ENCODE measurements around the gene RBM11.

Gene RBM11

GRCh38 chr21:14239281-14239680 lies 23.3 kb downstream of the RBM11 start:
- H3K36me3 ChIP-seq: no peaks in the 10 kb centered on the region
- TF ChIP-seq Cebpa-rat (IDR thresholded peaks at IDR 0.05): no peak
- H3K9me3 ChIP-seq (replicated peaks in 1 of 11): no peaks in the 10 kb centered on the region
- H4K20me1 ChIP-seq: no peaks in the 10 kb centered on the region
- no peak overlapping the region for H3K4me3 ChIP-seq
- no peaks in the 10 kb centered on the region for H3K27me3 ChIP-seq
- H3K27ac ChIP-seq: no peak overlapping the region
- no peaks in the 10 kb centered on the region for H3K4me1 ChIP-seq
- H3K4me2 ChIP-seq: no peak overlapping the region
- no peak overlapping the region for H3K9ac ChIP-seq

DNA sequence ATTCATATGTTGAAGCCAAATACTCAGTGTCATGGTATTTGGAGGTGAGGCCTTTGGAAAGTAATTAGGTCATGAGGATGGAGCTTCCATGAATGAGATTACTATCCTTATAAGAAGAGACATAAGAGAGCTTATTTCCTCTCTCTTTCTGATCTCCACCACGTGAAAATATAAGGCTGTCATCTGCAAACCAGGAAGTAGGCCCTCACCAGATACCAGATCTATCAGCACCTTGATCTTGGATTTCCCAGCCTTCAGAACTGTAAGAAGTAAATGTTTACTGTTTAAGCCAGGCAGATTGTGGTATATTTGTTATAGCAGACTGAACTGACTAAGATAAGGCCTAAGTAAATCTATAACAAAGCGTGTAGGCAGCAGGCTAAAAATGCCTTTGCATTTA lies 25.3 kb downstream of the RBM11 start:
- no peak for TF ChIP-seq Cebpa-rat (IDR thresholded peaks at IDR 0.05)
- Histone ChIP-seq H4K20me1 (no peaks in the 10 kb centered on the region), H3K36me3 (no peaks in the 10 kb centered on the region), H3K4me2 (no peak overlapping the region), H3K27me3 (no peaks in the 10 kb centered on the region), H3K27ac (no peak overlapping the region), H3K4me1 (no peaks in the 10 kb centered on the region), H3K9ac (no peak overlapping the region), H3K4me3 (no peak overlapping the region), H3K9me3 (replicated peaks in 1 of 11) (no peaks in the 10 kb centered on the region)

GRCh38 chr21:14243461-14243860 lies 27.5 kb downstream of the RBM11 start:
- H3K4me3 ChIP-seq: no peak overlapping the region
- no peak for TF ChIP-seq Cebpa-rat (IDR thresholded peaks at IDR 0.05)
- no peaks in the 10 kb centered on the region for H3K36me3 ChIP-seq
- no peaks in the 10 kb centered on the region for H3K27me3 ChIP-seq
- H4K20me1 ChIP-seq: no peaks in the 10 kb centered on the region
- no peak overlapping the region for H3K27ac ChIP-seq
- no peak overlapping the region for H3K4me2 ChIP-seq
- H3K9ac ChIP-seq: no peak overlapping the region
- no peaks in the 10 kb centered on the region for H3K4me1 ChIP-seq
- no peaks in the 10 kb centered on the region; a peak in 1 of 22 replicates for H3K9me3 ChIP-seq (replicated peaks in 1 of 11)

DNA sequence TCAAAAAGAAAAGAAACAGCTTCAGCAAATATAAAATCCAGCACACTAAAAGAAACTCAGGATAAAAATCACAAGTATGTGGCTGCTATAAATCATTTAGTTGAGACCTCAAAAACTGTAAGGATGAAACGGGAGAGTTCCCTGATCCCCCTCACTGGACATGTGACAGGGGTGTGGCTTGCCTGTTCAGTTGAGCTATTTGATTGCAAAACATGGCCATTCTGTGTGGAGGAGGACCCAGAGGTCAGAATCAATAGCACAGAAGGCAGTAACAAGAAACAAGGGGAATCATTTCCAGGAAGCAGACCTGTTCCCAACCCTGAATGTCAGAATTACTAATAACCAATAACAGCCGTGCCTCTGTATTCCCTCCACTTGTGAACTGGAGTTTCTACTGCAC lies 27.9 kb downstream of the RBM11 start:
- no peaks in the 10 kb centered on the region for H4K20me1 ChIP-seq
- no peaks in the 10 kb centered on the region for H3K36me3 ChIP-seq
- no peak overlapping the region for H3K4me3 ChIP-seq
- no peak overlapping the region for H3K4me2 ChIP-seq
- H3K27ac ChIP-seq: no peak overlapping the region
- H3K4me1 ChIP-seq: no peaks in the 10 kb centered on the region
- TF ChIP-seq Cebpa-rat (IDR thresholded peaks at IDR 0.05): no peak
- H3K9me3 ChIP-seq (replicated peaks in 1 of 11): no peaks in the 10 kb centered on the region; a peak in 1 of 22 replicates
- H3K27me3 ChIP-seq: no peaks in the 10 kb centered on the region
- H3K9ac ChIP-seq: no peak overlapping the region

DNA sequence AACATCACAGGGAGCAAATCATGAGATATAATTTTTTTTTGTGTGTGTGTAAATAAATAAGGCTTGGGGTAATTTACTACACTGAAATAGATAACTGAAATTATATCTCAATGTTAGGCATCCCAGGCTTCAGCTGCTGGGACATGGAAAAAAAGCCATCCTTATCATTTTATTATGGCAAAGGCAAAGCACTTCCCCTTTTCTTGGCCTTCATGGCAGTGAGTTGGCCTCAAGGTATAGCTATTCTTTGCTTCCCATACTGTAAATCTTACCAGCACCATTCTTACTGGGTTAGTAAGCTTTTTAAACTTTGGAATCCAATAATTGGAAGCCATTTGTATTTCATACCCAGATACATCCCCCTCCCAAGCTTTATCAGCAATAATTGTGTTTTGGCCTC lies 29.0 kb downstream of the RBM11 start:
- Histone ChIP-seq H3K4me3 (no peak overlapping the region), H3K9ac (no peak overlapping the region), H3K27ac (no peak overlapping the region), H3K9me3 (replicated peaks in 1 of 11) (peaks cover 0 to 7% (median 6%) of the 10 kb centered on the region in 11 experiments; a peak in 5 of 22 replicates), H3K4me1 (no peaks in the 10 kb centered on the region), H3K4me2 (no peak overlapping the region), H3K36me3 (no peaks in the 10 kb centered on the region), H4K20me1 (no peaks in the 10 kb centered on the region), H3K27me3 (no peaks in the 10 kb centered on the region)
- TF ChIP-seq Cebpa-rat (IDR thresholded peaks at IDR 0.05): no peak

- Histone ChIP-seq H4K20me1 (no peaks in the 10 kb centered on the region), H3K27me3 (no peaks in the 10 kb centered on the region), H3K4me2 (no peak overlapping the region), H3K9ac (no peak overlapping the region), H3K27ac (no peak overlapping the region), H3K4me3 (no peak overlapping the region), H3K36me3 (no peaks in the 10 kb centered on the region), H3K9me3 (replicated peaks in 1 of 11) (peaks cover 0 to 9% (median 7%) of the 10 kb centered on the region in 11 experiments; a peak in 5 of 22 replicates), H3K4me1 (no peaks in the 10 kb centered on the region)
- TF ChIP-seq Cebpa-rat (IDR thresholded peaks at IDR 0.05): no peak
These were observed 29.8 kb downstream of the RBM11 start for GRCh38 chr21:14245711-14246110.

GRCh38 chr21:14251336-14251735 lies 35.4 kb downstream of the RBM11 start:
- H3K4me2 ChIP-seq: no peak overlapping the region
- no peaks in the 10 kb centered on the region for H3K4me1 ChIP-seq
- no peaks in the 10 kb centered on the region for H3K27me3 ChIP-seq
- H4K20me1 ChIP-seq: no peaks in the 10 kb centered on the region
- H3K27ac ChIP-seq: no peak overlapping the region
- peaks cover 0 to 9% (median 7%) of the 10 kb centered on the region in 11 experiments; a peak in 5 of 22 replicates for H3K9me3 ChIP-seq (replicated peaks in 1 of 11)
- no peaks in the 10 kb centered on the region for H3K36me3 ChIP-seq
- no peak overlapping the region for H3K4me3 ChIP-seq
- TF ChIP-seq Cebpa-rat (IDR thresholded peaks at IDR 0.05): no peak
- H3K9ac ChIP-seq: no peak overlapping the region

- Histone ChIP-seq H3K4me3 (no peak overlapping the region), H3K27me3 (no peaks in the 10 kb centered on the region), H3K9me3 (replicated peaks in 1 of 11) (no peaks in the 10 kb centered on the region), H3K4me2 (no peak overlapping the region), H4K20me1 (no peaks in the 10 kb centered on the region), H3K36me3 (no peaks in the 10 kb centered on the region), H3K27ac (no peak overlapping the region), H3K9ac (no peak overlapping the region), H3K4me1 (no peaks in the 10 kb centered on the region)
- no peak for TF ChIP-seq Cebpa-rat (IDR thresholded peaks at IDR 0.05)
These were observed 43.8 kb downstream of the RBM11 start for GRCh38 chr21:14259747-14260146.

GRCh38 chr21:14260174-14260764 lies 44.3 kb downstream of the RBM11 start:
- Histone ChIP-seq H3K36me3 (no peaks in the 10 kb centered on the region), H3K9me3 (replicated peaks in 1 of 11) (no peaks in the 10 kb centered on the region), H3K4me1 (no peaks in the 10 kb centered on the region), H3K4me3 (no peak overlapping the region), H3K27ac (no peak overlapping the region), H4K20me1 (no peaks in the 10 kb centered on the region), H3K27me3 (no peaks in the 10 kb centered on the region), H3K4me2 (no peak overlapping the region), H3K9ac (no peak overlapping the region)
- no peak for TF ChIP-seq Cebpa-rat (IDR thresholded peaks at IDR 0.05)

DNA sequence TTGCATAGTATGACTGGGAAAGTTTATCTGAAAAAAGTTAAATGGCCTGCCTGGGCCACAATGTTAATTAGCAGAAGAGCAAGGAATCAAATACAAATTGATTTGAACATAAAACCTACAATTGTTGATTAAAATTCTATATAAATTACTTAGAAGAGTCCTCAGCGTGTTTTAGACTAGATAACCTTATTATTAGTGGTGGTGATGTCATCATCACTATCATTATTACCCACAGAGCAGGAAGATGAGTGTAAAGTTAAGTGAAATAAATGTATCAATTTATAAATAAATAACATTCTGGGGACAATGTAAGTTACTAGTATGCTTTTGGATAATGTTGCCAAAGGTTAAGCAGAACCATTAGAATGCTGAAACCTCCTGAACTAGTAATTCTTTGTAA lies 46.1 kb downstream of the RBM11 start:
- H3K27ac ChIP-seq: no peak overlapping the region
- no peak for TF ChIP-seq Cebpa-rat (IDR thresholded peaks at IDR 0.05)

More for the DNA sequence above, 46.1 kb downstream of the RBM11 start:
- Histone ChIP-seq H3K36me3 (no peaks in the 10 kb centered on the region), H3K9me3 (replicated peaks in 1 of 11) (no peaks in the 10 kb centered on the region), H3K9ac (no peak overlapping the region), H3K27me3 (no peaks in the 10 kb centered on the region), H4K20me1 (no peaks in the 10 kb centered on the region), H3K4me3 (no peak overlapping the region), H3K4me2 (no peak overlapping the region), H3K4me1 (no peaks in the 10 kb centered on the region)
